Left ventricle myocardium inferior (tissue), 1 donor: ENCODE data around the gene PEA15. TPM values are rescaled to one million over a fixed set of nuclear protein-coding genes. Genes with fewer than 3 reads are reported as not detected.

Experiments used
- DNase-seq: peaks from one replicate; pipeline ENCODE4 v3.0.0-alpha.2; 2020
- H3K27ac ChIP-seq: fragments of 200-600 bp; replicated peaks from 2 replicates; pipeline ENCODE4 v1.8.0; 2021
- H3K27me3 ChIP-seq: fragments of 200-600 bp; 2 replicates; pipeline ENCODE4 v1.8.0; 2021; ENCODE audit warnings: low read depth
- H3K36me3 ChIP-seq: fragments of 200-600 bp; 2 replicates; pipeline ENCODE4 v1.8.0; 2021
- H3K4me1 ChIP-seq: fragments of 200-600 bp; 2 replicates; pipeline ENCODE4 v1.8.0; 2021
- H3K4me3 ChIP-seq: fragments of 200-600 bp; 2 replicates; pipeline ENCODE4 v1.8.0; 2021; ENCODE audit warnings: mild to moderate bottlenecking, moderate library complexity
- H3K9me3 ChIP-seq: fragments of 200-600 bp; replicated peaks from 2 replicates; pipeline ENCODE4 v1.8.0; 2021
- intact Hi-C: fragments of 100-400 bp; cut with micrococcal nuclease; formaldehyde crosslinking; loops from one replicate; pipeline ENCODE4 v1.11.0; 2022
- total RNA-seq: library from RNA; stranded (reverse); fragmentation: NEBNext Ultra II Directional; extraction: Animal tissue kit (Norgen Biotek cat#: 25700); gene quantifications from one replicate; pipeline ENCODE4 v1.2.1, GENCODE V29; 2021
- TF ChIP-seq, protein P1 (sequence below): fragments of 200-600 bp; IDR thresholded peaks from 2 replicates; pipeline ENCODE4 v1.8.0; 2021; ENCODE audit warnings: antibody characterized with exemption, mild to moderate bottlenecking, borderline replicate concordance
- donor health status: DM: no; HTN: yes; CAD: no; lungs with severe emphysema.

PEA15 gene
- total RNA-seq, 1 donor from 2014 or later: 280 TPM

DNA sequence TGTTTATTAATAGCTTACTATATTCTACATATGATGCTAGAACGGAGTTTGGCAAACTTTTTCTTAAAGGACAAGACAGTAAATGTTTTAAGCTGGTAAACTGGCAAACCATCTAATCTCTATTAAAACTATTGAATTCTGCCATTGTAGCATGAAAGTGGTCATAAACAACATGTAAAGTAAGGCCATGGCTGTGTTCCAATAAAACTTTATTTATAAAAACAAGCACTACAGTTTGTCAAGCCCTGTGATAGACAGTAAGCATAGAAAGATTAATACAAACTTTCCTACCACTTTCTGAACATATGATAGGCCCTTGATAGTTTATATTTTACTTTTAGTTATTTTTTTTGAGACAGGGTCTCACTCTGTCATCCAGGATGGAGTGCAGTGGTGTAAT, 22.4 kb downstream of the PEA15 start:
- H3K27ac ChIP-seq: no peak overlapping the region

DNA sequence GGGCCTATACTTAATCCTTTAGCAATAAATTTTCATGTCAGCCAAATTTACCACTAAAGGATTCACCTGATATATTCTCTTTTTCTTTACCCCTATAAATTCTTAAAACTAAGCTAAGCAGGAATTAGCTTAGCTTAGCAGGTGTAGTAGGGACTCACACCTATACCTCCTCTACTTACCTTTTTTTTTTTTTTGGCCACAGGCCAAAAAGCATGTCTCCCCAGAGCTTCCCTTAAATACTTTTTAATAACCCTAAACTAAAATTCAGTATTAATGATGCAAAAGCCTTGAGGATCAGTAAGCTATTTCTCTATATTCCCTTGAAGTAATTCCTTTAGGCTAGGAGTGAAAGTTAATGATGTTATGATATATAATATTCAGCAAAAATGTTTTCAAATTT, 23.2 kb downstream of the PEA15 start:
- H3K27ac ChIP-seq: no peak overlapping the region
- H3K9me3 ChIP-seq: no peaks in the 10 kb centered on the region
- intact Hi-C loops: no loop called here
- no peak overlapping the region for H3K4me3 ChIP-seq
- peaks cover 99% of the 10 kb centered on the region for H3K36me3 ChIP-seq
- TF ChIP-seq, protein P1, sequence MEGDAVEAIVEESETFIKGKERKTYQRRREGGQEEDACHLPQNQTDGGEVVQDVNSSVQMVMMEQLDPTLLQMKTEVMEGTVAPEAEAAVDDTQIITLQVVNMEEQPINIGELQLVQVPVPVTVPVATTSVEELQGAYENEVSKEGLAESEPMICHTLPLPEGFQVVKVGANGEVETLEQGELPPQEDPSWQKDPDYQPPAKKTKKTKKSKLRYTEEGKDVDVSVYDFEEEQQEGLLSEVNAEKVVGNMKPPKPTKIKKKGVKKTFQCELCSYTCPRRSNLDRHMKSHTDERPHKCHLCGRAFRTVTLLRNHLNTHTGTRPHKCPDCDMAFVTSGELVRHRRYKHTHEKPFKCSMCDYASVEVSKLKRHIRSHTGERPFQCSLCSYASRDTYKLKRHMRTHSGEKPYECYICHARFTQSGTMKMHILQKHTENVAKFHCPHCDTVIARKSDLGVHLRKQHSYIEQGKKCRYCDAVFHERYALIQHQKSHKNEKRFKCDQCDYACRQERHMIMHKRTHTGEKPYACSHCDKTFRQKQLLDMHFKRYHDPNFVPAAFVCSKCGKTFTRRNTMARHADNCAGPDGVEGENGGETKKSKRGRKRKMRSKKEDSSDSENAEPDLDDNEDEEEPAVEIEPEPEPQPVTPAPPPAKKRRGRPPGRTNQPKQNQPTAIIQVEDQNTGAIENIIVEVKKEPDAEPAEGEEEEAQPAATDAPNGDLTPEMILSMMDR: no peak
- DNase-seq: no peak
- no peaks in the 10 kb centered on the region for H3K27me3 ChIP-seq
- H3K4me1 ChIP-seq: peaks cover 17% of the 10 kb centered on the region

More for the DNA sequence above, 22.4 kb downstream of the PEA15 start:
- H3K4me1 ChIP-seq: peaks cover 17% of the 10 kb centered on the region
- H3K36me3 ChIP-seq: peaks cover 99% of the 10 kb centered on the region
- DNase-seq: no peak
- TF ChIP-seq, protein P1: no peak
- intact Hi-C loops: no loop called here
- H3K4me3 ChIP-seq: no peak overlapping the region
- no peaks in the 10 kb centered on the region for H3K9me3 ChIP-seq
- H3K27me3 ChIP-seq: no peaks in the 10 kb centered on the region

DNA sequence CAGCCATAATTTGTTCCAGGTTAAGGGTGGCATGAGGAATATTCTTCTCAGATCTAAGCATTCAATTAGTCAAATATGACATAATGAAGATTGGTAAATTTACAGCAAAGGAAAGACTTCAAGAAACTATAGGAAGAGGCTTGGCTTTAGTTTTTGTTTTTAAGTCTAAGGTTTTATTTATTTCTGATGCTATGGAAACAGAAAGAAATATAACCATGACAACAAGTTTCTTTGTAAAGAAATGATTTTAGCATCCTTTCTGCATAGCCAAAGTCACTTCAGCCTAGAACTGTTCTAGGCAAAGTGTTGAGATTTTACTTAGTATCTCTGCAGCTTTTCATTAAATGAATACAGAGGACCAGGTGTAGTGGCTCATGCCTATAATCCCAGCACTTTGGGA, 27.7 kb downstream of the PEA15 start:
- intact Hi-C loops: no loop called here
- Histone ChIP-seq H3K27me3 (no peaks in the 10 kb centered on the region), H3K9me3 (no peaks in the 10 kb centered on the region), H3K36me3 (peaks cover 90% of the 10 kb centered on the region), H3K4me1 (peaks cover 1% of the 10 kb centered on the region), H3K4me3 (no peak overlapping the region), H3K27ac (no peak overlapping the region)
- DNase-seq: no peak
- TF ChIP-seq, protein P1: no peak

DNA sequence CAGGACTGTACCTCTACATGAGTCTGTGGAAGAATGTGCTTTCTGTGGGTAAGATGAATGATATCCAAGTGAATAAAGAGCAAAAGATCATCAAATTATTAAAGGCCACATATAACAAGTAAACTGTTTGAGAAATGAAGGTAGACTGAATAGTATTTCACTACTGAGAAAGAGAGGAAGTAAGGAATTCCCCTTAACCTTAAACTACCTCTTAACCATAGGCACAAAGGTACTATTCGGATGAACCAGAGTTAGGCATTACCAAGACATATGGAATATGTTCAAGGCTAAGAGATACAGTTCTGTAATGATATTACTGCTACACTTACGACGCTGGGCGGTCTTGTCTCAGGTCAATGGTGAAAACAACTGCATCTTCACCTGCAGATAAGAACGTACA, 31.6 kb downstream of the PEA15 start:
- Histone ChIP-seq H3K27ac (no peak overlapping the region), H3K36me3 (peaks cover 91% of the 10 kb centered on the region)
- intact Hi-C loops: no loop called here

DNA sequence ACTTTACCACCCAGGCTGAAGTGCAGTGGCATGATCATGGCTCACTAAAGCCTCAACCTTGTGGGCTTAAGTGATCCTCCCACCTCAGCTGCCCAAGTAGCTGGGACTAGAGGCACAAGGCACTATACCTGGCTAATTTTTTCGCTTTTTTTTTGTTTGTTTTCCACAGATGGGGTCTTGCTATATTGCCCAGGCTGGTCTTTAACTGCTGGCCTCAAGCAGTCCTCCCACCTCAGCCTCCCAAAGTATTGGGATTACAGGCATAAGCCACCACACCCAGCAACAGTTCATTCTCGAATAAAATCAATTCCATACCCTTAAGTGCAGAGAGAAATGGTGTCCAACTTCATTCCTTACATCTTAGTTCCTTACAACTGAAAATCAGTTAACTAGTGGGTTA, 32.4 kb downstream of the PEA15 start:
- DNase-seq: no peak
- Histone ChIP-seq H3K9me3 (no peaks in the 10 kb centered on the region), H3K27ac (peak overlapping the region; percentile 1), H3K36me3 (peaks cover 86% of the 10 kb centered on the region), H3K4me3 (no peak overlapping the region), H3K4me1 (peaks cover 19% of the 10 kb centered on the region), H3K27me3 (no peaks in the 10 kb centered on the region)
- TF ChIP-seq, protein P1: no peak
- intact Hi-C loops: no loop called here

More for the DNA sequence above, 31.6 kb downstream of the PEA15 start:
- Histone ChIP-seq H3K4me1 (peaks cover 16% of the 10 kb centered on the region), H3K27me3 (no peaks in the 10 kb centered on the region), H3K4me3 (no peak overlapping the region), H3K9me3 (no peaks in the 10 kb centered on the region)
- TF ChIP-seq, protein P1: no peak
- DNase-seq: no peak

DNA sequence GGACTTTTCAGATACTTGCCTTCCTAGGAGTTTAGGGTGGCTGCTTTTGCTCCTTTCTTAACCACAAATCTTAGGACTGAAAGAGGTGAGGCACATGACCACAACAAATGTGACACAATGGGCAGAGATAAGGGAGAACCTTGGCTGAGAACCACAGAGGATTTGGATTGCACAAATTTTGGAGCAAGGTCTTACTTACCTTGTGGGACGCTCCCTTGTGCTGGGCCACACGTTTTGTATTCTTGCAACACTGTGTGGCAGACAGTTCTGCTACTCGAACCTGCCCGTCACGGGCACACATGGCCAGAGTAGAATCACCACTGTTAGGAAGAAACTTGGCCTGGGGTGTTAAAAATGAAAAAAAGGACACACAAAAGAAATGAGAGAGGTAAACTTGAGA, 33.2 kb downstream of the PEA15 start:
- Histone ChIP-seq H3K4me1 (peaks cover 27% of the 10 kb centered on the region), H3K9me3 (no peaks in the 10 kb centered on the region), H3K36me3 (peaks cover 77% of the 10 kb centered on the region), H3K4me3 (no peak overlapping the region), H3K27me3 (no peaks in the 10 kb centered on the region), H3K27ac (peak overlapping the region; percentile 21)
- intact Hi-C loops: no loop called here
- TF ChIP-seq, protein P1: no peak
- no peak for DNase-seq
